NCI-H526 treated with DMSO at 0.1 percent for 48 hours (cell line): ENCODE results near the gene DENND1C.
"Not testable (repeated sequence)": the region's sequence is repeated elsewhere in the genome, so short reads cannot be mapped to it uniquely, and the experiment has no call there.

Experiments
- DNase-seq: peaks from one replicate; lab custom pipeline; 2025; lab: John Stamatoyannopoulos, UW

The DENND1C gene

GRCh38 chr19:6509118-6509971 lies 27.8 kb upstream of the DENND1C start:
- DNase-seq = no peak

DNA sequence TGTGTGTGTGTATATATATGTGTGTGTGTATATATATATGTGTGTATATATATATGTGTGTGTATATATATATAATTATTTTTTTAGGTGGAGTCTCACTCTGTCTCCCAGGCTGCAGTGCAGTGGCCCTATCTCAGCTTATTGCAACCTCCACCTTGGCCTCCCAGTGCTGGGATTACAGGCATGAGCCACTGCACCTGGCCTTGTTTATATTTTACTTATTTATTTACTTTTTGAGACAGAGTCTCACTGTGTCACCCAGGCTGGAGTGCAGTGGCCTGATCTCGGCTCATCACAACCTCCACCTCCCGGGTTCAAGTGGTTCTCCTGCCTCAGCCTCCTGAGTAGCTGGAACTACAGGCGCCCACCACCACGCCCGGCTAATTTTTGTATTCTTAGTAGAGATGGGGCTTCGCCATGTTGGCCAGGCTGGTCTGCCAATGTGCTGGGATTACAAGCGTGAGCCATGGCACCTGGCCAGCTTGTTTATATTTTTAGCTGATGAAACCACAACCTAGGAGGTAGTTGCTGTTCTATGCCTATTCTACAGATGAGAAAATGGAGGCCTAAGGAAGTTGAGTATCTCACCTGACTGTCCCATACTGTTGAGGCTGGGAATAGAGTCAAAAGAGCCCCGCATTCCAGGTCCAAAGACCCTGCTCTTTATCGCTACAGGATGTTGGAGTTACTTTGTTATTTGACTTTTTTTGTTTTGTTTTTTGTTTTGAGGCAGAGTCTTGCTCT lies 26.6 kb upstream of the DENND1C start:
- not testable (repeated sequence) for DNase-seq

DNA sequence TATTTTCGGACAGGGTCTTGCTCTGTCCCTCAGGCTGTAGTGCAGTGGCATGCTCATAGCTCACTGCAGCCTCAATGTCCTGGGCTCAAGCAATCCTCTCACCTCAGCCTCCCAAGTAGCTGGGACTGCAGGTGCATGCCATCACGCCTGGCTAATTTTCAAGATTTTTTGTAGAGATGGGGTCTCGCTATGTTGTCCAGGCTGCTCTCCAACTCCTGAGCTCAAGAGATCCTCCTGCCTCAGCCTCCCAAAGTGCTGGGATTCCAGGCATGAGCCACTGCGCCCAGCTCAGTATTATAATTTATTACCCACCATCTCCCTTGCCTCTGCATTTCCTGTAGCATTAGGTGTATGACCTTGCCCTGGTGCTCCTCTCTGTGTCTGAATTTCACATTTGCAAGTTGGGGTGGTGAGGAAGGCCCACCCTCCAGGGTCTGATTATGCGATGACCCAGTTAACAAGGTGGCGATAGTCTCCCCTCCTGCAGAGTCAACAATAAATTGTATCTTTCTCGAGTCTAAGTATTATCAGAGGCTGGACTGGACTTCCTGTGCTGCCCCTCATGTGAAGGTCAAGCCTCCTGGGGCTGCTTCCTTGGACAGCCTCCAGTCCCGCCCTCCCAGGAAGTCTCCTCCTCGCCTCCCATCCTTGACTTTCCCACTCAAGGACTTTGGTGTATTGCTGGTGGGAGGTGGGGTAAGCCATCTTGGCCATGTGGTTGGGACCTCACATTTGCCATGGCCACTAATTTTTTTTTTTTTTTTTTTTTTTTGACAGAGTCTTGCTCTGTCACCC lies 22.0 kb upstream of the DENND1C start:
- no peak for DNase-seq

DNA sequence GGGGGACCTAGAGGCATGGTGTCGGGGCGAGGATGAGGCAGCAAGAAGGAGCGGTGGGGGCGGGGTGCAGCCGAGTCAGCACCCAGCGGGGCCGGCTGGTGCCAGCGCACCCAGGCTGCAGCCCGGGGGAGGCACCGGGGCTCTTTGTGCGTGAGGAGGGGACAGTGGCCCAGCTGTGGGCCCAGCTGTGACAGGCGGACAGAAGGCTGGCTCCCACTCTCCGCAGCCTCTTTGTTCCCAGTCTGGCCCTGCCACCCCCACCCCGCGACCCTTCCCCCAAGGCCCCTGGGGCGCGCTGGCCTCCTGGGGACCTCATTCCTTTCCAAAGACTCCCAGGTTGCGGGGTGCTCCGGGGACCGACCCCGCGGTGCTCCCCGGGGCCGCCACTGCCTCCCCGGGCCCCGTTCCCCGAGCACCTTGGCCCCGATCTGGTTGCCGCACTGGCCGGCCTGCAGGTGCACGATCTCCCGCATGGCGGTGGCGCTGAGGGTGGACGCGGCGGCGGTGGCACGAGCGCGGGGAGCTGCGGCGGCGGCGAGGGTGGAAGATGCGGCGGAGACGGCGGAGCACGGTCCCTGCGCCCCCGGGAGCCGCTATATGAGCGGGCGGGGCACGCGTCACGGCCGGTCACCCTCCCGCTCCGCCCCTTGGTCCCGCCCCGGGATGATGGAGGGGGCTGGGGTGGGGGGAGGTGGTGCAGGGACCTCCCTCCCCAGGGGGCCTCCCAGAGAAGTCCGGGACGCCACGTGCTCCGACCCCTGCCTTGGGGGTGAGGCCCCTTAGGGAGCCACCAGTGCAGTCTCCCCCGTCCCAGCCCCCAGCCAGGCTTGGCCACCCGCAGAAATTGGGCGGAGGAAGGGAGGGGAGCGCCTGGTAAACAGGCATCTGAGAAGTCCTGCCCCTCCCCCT lies 20.4 kb upstream of the DENND1C start, which contains the start of gene TUBB4A:
Gene TUBB4A, minus strand, starts transcription at position 570 of the 909 bp plus-strand sequence. Its CDS starts 97 bp downstream, at position 473.
- DNase-seq = no peak

DNA sequence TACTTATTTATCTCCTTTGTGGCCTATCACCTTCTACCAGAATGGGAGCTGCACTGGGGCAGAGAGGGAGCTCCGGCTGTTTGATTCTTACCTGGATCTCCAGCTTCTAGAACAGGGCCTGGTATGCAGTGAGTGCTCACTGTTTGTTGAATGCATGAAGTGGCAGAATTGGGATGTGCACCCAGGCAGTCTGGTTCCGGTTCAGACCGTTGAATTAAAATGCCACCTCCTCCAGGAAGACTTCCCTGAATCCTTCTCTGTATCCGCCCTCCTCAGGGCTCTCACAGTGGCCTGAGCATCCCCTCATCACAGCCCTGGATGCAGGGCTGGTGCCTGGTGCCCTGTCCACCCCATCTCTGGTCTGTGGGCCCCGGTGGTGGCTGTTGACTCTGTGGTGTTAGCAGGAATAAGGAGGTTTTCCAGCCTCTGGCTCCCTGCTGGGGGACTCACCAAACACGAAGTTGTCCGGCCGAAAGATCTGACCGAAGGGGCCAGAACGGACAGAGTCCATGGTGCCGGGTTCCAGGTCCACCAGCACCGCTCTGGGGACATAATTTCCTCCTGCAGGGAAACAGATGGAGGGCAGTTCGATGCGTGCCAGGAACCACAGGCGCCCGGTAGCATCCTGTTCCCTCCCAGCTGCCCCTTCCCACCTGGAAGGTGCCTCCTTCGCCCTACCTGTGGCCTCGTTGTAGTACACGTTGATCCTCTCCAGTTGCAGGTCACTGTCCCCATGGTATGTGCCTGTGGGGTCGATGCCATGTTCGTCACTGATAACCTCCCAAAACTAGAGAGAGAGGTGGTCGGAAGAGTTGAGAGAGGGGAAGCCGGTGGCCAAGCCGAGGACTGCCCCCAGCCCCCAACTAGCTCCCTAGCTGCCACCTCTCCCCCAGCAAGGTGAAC lies 19.5 kb upstream of the DENND1C start:
- DNase-seq = no peak

DNA sequence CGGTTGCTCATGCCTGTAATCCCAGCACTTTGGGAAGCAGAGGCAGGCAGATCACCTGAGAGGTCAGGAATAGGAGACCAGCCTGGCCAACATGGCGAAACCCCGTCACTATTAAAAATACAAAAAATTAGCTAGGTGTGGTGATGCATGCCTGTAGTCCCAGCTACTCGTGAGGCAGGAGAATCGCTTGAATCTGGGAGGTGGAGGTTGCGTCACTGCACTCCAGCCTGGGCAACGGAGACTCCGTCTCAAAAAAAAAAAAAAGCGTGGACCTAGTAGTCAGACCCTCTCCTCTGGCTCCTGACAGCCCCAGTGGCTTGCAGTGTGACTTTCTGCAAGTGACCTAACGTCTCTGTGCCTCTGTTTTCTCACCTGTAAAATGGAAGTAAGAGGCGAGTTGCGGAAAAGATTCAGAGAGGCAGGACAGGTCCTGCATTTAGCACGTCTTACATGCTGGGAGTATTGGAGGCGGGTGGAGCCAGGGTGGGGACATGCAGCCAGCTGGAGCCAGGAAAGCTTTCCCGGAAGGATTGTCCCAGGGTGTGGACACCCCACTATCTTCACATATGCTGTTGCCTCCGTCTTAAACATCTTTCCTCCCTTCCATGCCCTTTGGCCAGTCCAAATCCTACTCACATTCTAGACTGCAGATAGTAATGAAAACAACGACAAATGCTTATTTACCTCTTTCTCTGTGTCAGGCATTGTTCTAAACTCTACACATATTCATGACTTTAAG lies 17.6 kb upstream of the DENND1C start:
- no peak for DNase-seq

GRCh38 chr19:6498294-6499036 lies 16.9 kb upstream of the DENND1C start:
- DNase-seq = no peak

DNA sequence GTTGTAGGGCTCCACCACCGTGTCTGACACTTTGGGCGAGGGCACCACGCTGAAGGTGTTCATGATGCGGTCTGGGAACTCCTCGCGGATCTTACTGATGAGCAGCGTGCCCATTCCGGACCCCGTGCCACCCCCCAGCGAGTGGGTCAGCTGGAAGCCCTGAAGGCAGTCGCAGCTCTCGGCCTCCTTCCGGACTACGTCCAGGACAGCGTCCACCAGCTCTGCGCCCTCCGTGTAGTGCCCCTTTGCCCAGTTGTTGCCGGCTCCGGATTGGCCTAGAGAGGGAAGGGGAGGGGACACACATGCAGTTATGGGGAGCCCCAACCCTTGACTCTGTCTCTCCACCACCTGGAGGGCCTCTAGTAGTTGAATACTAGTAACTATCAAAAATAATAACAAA lies 14.4 kb upstream of the DENND1C start:
- no peak for DNase-seq

DNA sequence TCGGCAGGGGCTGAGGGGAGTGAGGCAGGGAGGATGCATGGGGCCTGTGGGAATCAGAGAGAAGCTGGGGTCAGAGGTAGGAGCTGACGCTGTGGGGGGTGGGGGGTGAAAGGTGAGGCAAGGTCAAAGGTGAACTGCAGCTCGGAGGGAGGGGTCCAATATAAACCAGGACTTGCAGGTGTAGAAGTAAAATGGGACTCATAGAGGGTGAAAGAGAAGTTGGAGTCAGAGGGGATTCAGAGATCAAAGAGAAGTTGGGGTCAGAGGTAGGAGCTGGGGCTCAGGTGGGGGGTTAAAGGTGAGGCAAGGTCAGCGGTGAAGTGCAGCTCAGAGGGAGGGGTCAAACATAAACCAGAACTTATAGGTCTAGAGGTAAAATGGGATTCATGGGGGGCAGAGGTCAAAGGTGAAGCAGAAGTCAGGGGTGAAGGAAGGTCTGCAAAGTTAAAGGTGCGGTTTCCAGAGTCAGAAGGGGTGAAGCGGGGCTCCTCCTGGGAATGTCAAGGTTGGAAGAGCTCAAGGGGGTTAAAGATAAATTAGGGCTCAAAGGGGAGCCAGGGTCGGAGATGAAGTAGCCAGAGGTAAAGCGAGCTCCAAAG lies 12.9 kb upstream of the DENND1C start:
- no peak for DNase-seq

DNA sequence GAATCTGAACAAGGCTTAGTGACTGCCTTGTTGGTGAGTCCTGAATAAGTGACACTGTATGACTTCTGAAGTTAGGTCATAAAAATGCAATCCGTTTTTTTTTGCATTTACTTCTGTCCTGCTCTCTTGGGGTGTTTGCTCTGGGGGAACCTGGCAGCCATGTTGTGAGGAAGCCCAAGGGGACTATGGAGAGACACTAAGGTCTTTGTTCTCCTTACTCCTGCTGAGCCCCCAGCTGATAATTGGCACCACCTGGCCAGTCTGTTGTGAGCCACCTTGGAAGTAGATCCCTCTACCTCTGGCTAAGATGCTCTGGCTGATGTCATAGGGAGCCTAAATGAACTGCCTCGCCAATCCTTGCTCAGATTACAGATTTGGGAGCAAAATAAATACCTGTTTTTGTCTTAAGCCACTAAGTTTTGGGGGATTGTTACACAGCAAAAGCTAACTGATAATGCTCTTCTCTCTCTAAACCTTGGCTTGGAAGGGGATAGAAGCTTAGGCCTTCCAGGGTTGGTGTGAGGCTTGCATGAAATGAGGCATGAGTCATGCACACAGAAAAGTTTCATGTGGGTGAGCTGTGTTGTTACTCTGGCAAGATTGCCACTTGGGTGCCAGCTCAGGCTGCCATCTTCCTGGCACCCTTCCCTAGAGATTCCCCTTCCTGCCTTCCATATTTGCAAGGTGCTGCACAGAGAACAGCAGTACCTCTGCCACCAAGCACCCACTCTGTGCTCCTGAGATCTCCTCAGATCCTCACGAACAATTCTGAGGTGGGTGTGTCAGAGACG lies 10.4 kb upstream of the DENND1C start:
- DNase-seq = no peak

DNA sequence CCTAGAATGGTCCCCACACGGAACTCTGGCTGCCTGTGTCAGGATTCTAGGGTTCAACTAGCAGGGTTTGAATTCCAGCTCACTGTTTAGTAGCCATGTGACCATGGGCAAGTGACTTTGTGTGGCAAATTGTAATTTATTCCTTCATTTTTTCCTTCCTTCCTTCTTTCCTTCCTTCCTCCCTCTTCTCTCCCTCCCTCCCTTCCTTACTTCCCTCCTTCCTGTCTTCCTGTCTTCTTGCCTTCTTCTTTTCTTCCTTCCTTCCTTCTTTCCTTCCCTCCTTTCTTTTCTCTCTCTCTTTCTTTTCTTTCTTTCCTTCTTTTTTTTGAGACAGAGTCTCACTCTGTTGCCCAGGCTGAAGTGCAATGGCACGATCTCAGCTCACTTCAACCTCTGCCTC lies 8.5 kb upstream of the DENND1C start:
- no peak for DNase-seq

DNA sequence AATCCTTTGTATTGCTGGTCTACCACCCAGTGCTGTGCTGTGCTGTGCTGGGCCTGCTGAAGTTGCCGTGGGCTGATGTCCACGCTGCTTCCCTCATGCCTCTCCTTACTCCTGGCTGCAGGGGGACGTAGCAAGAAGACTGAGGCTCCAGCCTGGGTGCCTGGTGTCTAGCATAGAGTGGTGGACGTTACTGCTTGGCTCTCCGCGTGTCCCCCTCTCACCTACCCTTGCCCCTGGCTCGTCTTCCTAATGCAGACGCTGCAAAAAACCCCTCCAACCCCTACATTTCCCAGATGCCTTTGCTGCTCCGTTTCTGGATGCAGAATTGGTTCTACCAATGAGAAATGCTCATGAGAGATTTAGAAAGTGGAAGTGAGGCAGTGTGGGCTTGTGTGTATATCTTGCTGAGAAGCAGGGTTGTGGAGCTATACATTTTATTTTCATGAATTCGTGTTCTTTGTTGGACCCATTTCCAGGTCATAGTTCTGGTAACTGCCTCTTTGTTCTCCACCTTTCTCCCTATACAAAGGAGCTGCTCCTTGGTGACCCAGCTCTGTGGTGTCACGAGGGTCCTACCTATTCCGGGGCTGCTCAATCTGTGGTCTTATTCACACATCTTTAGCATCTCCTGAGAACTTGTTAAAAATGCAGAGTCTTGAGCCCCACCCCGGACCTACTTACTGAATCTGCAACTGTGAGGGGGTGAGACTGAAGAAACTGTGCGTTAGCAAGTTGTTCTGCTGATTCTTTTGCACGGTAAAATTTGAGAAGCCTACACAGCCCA lies 7.9 kb upstream of the DENND1C start:
- no peak for DNase-seq

GRCh38 chr19:6484831-6485230 lies 3.2 kb upstream of the DENND1C start:
- DNase-seq = no peak

DNA sequence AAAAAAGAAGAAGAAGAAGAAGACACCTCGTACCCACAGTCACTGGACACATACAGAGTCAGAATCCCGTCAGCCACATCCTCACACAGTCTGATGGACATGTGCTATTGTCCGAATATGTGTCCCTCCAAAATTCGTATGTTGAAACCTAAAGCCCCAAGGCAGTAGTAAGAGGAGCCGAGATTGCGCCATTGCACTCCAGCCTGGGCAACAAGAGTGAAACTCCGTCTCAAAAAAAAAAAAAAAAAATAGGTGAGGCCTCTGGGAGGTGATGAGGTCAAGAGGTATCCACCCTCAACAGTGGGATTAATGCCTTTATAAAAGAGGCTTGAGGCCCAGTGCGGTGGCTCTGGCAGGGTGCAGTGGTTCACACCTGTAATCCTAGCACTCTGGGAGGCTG lies 2.6 kb upstream of the DENND1C start:
- DNase-seq = no peak

- no peak for DNase-seq
These were observed 1.6 kb upstream of the DENND1C start for GRCh38 chr19:6483235-6483634.

DNA sequence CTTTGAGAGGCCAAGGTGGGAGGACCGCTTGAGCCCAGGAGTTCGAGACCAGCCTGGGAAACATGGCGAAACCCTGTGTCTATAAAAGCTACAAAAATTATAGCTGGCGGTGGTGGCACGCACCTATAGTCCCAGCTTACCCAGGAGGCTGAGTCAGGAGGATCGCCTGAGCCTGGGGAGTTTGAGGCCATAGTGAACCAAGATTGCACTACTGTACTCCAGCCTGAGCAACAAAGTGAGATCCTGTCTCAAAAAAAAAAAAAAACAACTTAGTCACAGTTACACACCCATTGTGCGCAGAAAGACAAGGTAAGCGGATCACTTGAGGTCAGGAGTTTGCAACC lies 728 bp upstream of the DENND1C start:
- DNase-seq = no peak

DNA sequence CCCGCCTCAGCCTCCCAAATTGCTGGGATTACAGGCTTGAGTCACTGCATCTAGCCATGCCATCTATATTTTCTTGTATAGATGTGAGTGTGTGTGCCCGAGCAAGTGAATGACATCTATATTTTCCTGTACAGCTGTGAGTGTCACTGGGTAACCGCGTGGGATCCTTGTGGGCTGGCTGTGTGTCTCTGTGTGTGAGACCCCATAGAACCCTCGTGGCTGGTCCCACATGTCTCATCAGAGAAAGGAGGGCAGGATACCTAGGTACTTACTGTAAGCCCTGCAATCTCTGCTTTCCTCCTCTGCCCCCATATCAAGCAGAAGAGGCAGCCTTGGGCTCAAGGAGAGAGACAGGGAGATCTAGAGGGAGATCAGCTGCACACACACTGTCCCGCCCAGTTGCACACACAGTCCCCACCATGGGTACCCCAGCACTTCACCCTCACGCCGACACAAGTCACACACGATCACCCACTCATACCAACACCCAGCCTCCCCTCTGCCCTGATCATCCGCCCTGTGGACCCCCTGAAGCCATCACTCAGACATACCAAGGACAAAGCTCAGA lies 655 bp downstream of the DENND1C start:
- no peak for DNase-seq
